HG03196 (cell line): ENCODE results near the gene CTF1.
"Not testable (repeated sequence)": the region's sequence is repeated elsewhere in the genome, so short reads cannot be mapped to it uniquely, and the experiment has no call there.

ENCODE experiments used
- ATAC-seq: cut with Tn5 transposase; IDR thresholded peaks from one replicate; pipeline ENCODE4 v1.9.1; 2021; ENCODE audit not compliant: unreplicated experiment

Gene CTF1

GRCh38 chr16:30896261-30896888 is at the start of gene CTF1:
CTF1 (plus strand) TSS chr16:30896614; CDS start chr16:30896644, 30 bp downstream.
- no peak for ATAC-seq

- ATAC-seq: no peak
Measured at GRCh38 chr16:30846649-30847402, 49.6 kb upstream of the CTF1 start.

GRCh38 chr16:30850246-30850645 is 46.2 kb upstream of the CTF1 start:
- no peak for ATAC-seq

GRCh38 chr16:30853758-30854157 is 42.7 kb upstream of the CTF1 start:
- ATAC-seq: no peak

- no peak for ATAC-seq
Measured at GRCh38 chr16:30858111-30858495, 38.3 kb upstream of the CTF1 start.

- ATAC-seq: no peak
Measured at GRCh38 chr16:30858829-30859423, 37.5 kb upstream of the CTF1 start.

GRCh38 chr16:30860729-30861128 is 35.7 kb upstream of the CTF1 start:
- ATAC-seq: not testable (repeated sequence)

GRCh38 chr16:30863178-30863577 is 33.2 kb upstream of the CTF1 start:
- ATAC-seq: not testable (repeated sequence)

GRCh38 chr16:30866031-30866430 is 30.4 kb upstream of the CTF1 start:
- ATAC-seq: no peak

GRCh38 chr16:30867747-30868146 is 28.7 kb upstream of the CTF1 start:
- ATAC-seq: no peak

GRCh38 chr16:30870904-30871303 is 25.5 kb upstream of the CTF1 start:
- no peak for ATAC-seq

GRCh38 chr16:30874244-30874820 is 22.1 kb upstream of the CTF1 start:
- ATAC-seq: no peak

GRCh38 chr16:30874821-30875717 is 21.3 kb upstream of the CTF1 start:
- peak; percentile 76 for ATAC-seq

GRCh38 chr16:30875871-30876801 is 20.3 kb upstream of the CTF1 start:
- no peak for ATAC-seq

GRCh38 chr16:30876867-30877266 is 19.5 kb upstream of the CTF1 start:
- ATAC-seq: no peak

GRCh38 chr16:30882429-30883310 is 13.7 kb upstream of the CTF1 start:
- no peak for ATAC-seq

- no peak for ATAC-seq
Measured at GRCh38 chr16:30884760-30885159, 11.7 kb upstream of the CTF1 start.

GRCh38 chr16:30885196-30885595 is 11.2 kb upstream of the CTF1 start:
- ATAC-seq: no peak

- ATAC-seq: no peak
Measured at GRCh38 chr16:30886145-30886544, 10.3 kb upstream of the CTF1 start.
